Neural progenitor cell (in vitro differentiated cells): ENCODE data around the gene FKRP. TPM values are rescaled to one million over a fixed set of nuclear protein-coding genes. Genes with fewer than 3 reads are reported as not detected.
A peak's percentile ranks its signal among the peaks of the same experiment; 100 is the strongest.

Source experiments
- DNase-seq: peaks from one replicate; pipeline ENCODE4 v3.0.0-alpha.2; 2016; ENCODE audit warnings: low spot score
- H2AFZ ChIP-seq: fragments of 200-600 bp; sonication (generic); replicated peaks from 2 replicates; pipeline ENCODE4 v1.6.1; 2016; ENCODE audit warnings: antibody characterized with exemption
- H3F3A ChIP-seq: fragments of 200-600 bp; sonication (generic); 2 replicates; pipeline ENCODE4 v1.6.1; 2016; ENCODE audit warnings: antibody characterized with exemption, low read depth
- H3K27ac ChIP-seq: fragments of 200-600 bp; sonication (generic); 2 replicates; pipeline ENCODE4 v1.5.1; 2016; ENCODE audit warnings: mild to moderate bottlenecking
- H3K27me3 ChIP-seq: fragments of 200-600 bp; sonication (generic); 2 replicates; pipeline ENCODE4 v1.6.1; 2016; ENCODE audit warnings: mild to moderate bottlenecking, moderate library complexity
- H3K36me3 ChIP-seq: fragments of 200-600 bp; sonication (generic); 2 replicates; pipeline ENCODE4 v1.5.1; 2016
- H3K4me1 ChIP-seq: fragments of 200-600 bp; sonication (generic); 2 replicates; pipeline ENCODE4 v1.6.1; 2016; ENCODE audit warnings: mixed run types
- H3K4me2 ChIP-seq: fragments of 200-600 bp; sonication (generic); 2 replicates; pipeline ENCODE4 v1.6.1; 2016
- H3K4me3 ChIP-seq: fragments of 200-600 bp; sonication (generic); 2 replicates; pipeline ENCODE4 v1.5.1; 2016
- H3K79me2 ChIP-seq: fragments of 200-600 bp; sonication (generic); 2 replicates; pipeline ENCODE4 v1.6.1; 2016; ENCODE audit warnings: low read depth
- H3K9ac ChIP-seq: fragments of 200-600 bp; sonication (generic); 2 replicates; pipeline ENCODE4 v1.6.1; 2016
- H3K9me3 ChIP-seq: fragments of 200-600 bp; sonication (generic); 2 replicates; pipeline ENCODE4 v1.5.1; 2016; ENCODE audit warnings: low read depth
- H4K20me1 ChIP-seq: fragments of 200-600 bp; sonication (generic); 2 replicates; pipeline ENCODE4 v1.6.1; 2016; ENCODE audit warnings: low read depth
- H3K27ac Mint-ChIP-seq: 3 replicates; pipeline ENCODE4 v1.8.0; 2021; ENCODE audit warnings: mixed read lengths
- H3K27me3 Mint-ChIP-seq: 2 replicates; pipeline ENCODE4 v1.8.0; 2022; ENCODE audit warnings: low read depth, mild to moderate bottlenecking, inconsistent platforms, moderate library complexity, mixed read lengths; ENCODE audit not compliant: insufficient read depth
- H3K36me3 Mint-ChIP-seq: 3 replicates; pipeline ENCODE4 v1.8.0; 2021; ENCODE audit warnings: mixed read lengths
- H3K4me1 Mint-ChIP-seq: 3 replicates; pipeline ENCODE4 v1.8.0; 2021; ENCODE audit warnings: mixed read lengths
- H3K4me3 Mint-ChIP-seq: 3 replicates; pipeline ENCODE4 v1.8.0; 2021; ENCODE audit warnings: mild to moderate bottlenecking, moderate library complexity, mixed read lengths
- H3K9me3 Mint-ChIP-seq: 3 replicates; pipeline ENCODE4 v1.8.0; 2020; ENCODE audit warnings: mixed read lengths
- CTCF ChIP-seq: fragments of 200-600 bp; sonication (generic); IDR thresholded peaks from 2 replicates; pipeline ENCODE4 v1.5.1; 2017; ENCODE audit warnings: antibody characterized with exemption, mild to moderate bottlenecking
- EZH2 ChIP-seq: fragments of 200-600 bp; sonication (generic); IDR thresholded peaks from 2 replicates; pipeline ENCODE4 v1.6.1; 2017; ENCODE audit warnings: antibody characterized with exemption, mild to moderate bottlenecking, moderate library complexity
- EZH2phosphoT487 ChIP-seq: fragments of 200-600 bp; sonication (generic); IDR thresholded peaks from 2 replicates; pipeline ENCODE4 v1.6.1; 2017; ENCODE audit warnings: antibody characterized with exemption
- total RNA-seq: library from RNA; depleted of rRNA; stranded (reverse); fragments of >200 nt; gene quantifications from 2 replicates; pipeline ENCODE4 v1.2.3, GENCODE V29; 2015; ENCODE audit warnings: low replicate concordance

Gene FKRP
- total RNA-seq, 1 donor from 2014 or later, result 18.6 TPM

- H3K79me2 ChIP-seq, result peaks cover 26% of the 10 kb centered on the region
- peaks cover 23% of the 10 kb centered on the region for H3K4me1 Mint-ChIP-seq
- H3K4me2 ChIP-seq, result no peak overlapping the region
- no peak overlapping the region for H3K27ac ChIP-seq
- H3K4me1 ChIP-seq, result peaks cover 12% of the 10 kb centered on the region
- peaks cover 3% of the 10 kb centered on the region for H3K36me3 Mint-ChIP-seq
- TF ChIP-seq EZH2phosphoT487, result no peak
- TF ChIP-seq EZH2, result no peak
- no peak for TF ChIP-seq CTCF
- H4K20me1 ChIP-seq, result peaks cover 36% of the 10 kb centered on the region
- H3K9me3 ChIP-seq, result no peaks in the 10 kb centered on the region
- no peak overlapping the region for H3K27ac Mint-ChIP-seq
- H3K4me3 Mint-ChIP-seq, result peak overlapping the region; percentile 97
- no peaks in the 10 kb centered on the region for H3K27me3 ChIP-seq
- peaks cover 30% of the 10 kb centered on the region for H3F3A ChIP-seq
- no peaks in the 10 kb centered on the region for H3K9me3 Mint-ChIP-seq
- no peak overlapping the region for H3K4me3 ChIP-seq
- H2AFZ ChIP-seq, result no peak overlapping the region
- peaks cover 4% of the 10 kb centered on the region for H3K27me3 Mint-ChIP-seq
- DNase-seq, result no peak
- no peaks in the 10 kb centered on the region for H3K36me3 ChIP-seq
- H3K9ac ChIP-seq, result no peak overlapping the region
Measured at GRCh38 chr19:46718934-46719622, 26.8 kb upstream of the FKRP start.

- Histone ChIP-seq H3K27ac (no peak overlapping the region), H3K27me3 (no peaks in the 10 kb centered on the region), H3K9ac (no peak overlapping the region), H3K79me2 (peaks cover 18% of the 10 kb centered on the region), H2AFZ (no peak overlapping the region), H3K4me3 (no peak overlapping the region), H3F3A (peaks cover 30% of the 10 kb centered on the region), H3K4me2 (no peak overlapping the region), H3K4me1 (peaks cover 6% of the 10 kb centered on the region), H4K20me1 (peaks cover 32% of the 10 kb centered on the region), H3K36me3 (no peaks in the 10 kb centered on the region), H3K9me3 (no peaks in the 10 kb centered on the region)
- Mint-ChIP-seq H3K36me3 (peaks cover 5% of the 10 kb centered on the region), H3K4me1 (peaks cover 23% of the 10 kb centered on the region), H3K9me3 (no peaks in the 10 kb centered on the region), H3K27me3 (peaks cover 4% of the 10 kb centered on the region), H3K4me3 (no peak overlapping the region), H3K27ac (no peak overlapping the region)
- DNase-seq, result no peak
- no peak for TF ChIP-seq EZH2
- no peak for TF ChIP-seq CTCF
- TF ChIP-seq EZH2phosphoT487, result no peak
Measured at GRCh38 chr19:46719629-46720502, 26.0 kb upstream of the FKRP start.

GRCh38 chr19:46720503-46721239 lies 25.2 kb upstream of the FKRP start:
- Mint-ChIP-seq H3K9me3 (no peaks in the 10 kb centered on the region), H3K27me3 (peaks cover 2% of the 10 kb centered on the region), H3K36me3 (peaks cover 5% of the 10 kb centered on the region), H3K27ac (no peak overlapping the region), H3K4me3 (no peak overlapping the region), H3K4me1 (peaks cover 15% of the 10 kb centered on the region)
- no peak for DNase-seq
- Histone ChIP-seq H4K20me1 (peaks cover 25% of the 10 kb centered on the region), H3K27me3 (no peaks in the 10 kb centered on the region), H3K79me2 (peaks cover 10% of the 10 kb centered on the region), H3K36me3 (no peaks in the 10 kb centered on the region), H2AFZ (no peak overlapping the region), H3K4me2 (no peak overlapping the region), H3F3A (peaks cover 30% of the 10 kb centered on the region), H3K9me3 (no peaks in the 10 kb centered on the region), H3K4me3 (no peak overlapping the region), H3K9ac (no peak overlapping the region), H3K4me1 (no peaks in the 10 kb centered on the region), H3K27ac (no peak overlapping the region)
- TF ChIP-seq EZH2phosphoT487 (no peak), EZH2 (no peak), CTCF (no peak)
